Inflammatory macrophage treated with lipopolysaccharide for 1 hour (primary cell): ENCODE data around the gene GTF2A1.

ENCODE experiments used
- DNase-seq, 2 donors: peaks; one replicate each; pipeline ENCODE4 v3.0.0-alpha.2; 2020 to 2022

Gene GTF2A1

DNA sequence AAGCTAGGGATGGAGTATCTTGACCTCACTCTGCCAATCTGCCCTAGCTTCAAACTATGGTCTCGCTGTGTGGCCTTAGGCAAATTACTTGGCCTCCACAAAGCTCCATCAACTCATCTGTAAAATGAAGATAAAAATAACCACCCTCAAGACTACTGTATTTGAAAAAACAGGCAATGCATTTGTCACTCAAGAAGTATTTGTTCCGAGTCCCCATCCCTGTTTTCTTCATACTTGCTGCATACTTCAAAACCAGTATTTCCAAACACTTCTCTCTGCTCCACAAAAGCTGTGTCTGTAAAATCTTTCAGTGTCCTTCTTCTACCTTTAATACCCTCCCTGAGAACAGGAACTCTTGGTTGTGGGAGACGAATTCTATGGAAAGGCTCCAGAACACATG, 47.9 kb downstream of the GTF2A1 start:
- DNase-seq: no peak

DNA sequence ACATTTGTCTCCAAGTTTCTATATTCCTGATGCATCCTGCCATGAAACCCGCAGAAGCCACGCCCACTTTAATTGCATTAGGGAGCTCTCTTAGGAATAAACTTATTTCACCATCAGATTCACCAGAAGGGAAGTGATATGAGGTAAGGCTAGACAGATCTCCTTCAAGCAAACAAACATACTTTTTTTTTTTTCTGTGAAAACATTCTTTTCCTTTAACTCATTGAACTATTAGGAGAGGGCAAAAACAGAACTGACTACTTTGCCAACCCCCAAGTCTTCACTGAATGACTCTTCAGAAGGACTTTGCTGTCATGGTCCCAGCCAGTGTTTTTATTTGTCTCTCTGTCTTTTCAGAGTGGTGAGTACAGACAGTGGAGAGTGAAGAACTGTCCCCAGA, 48.4 kb downstream of the GTF2A1 start:
- DNase-seq: peak in 1 of 2 donors; percentile 25

DNA sequence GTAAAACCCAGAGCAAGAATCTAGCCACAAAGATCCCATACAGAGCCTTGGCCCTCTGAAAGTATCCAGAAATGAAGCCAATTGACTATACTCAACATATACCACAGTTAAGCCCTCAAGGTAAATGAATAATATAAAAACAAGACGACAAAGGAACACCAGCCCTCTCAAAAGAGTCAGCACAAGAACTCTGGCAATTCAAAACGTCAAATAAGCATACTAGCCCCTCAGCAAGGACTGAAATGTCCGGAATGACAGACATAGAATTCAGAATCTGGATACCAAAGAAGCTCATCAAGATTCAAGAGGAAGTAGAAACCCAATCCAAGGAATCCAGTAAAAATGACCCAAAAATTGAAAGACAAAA, 49.9 kb downstream of the GTF2A1 start:
- DNase-seq: no peak

DNA sequence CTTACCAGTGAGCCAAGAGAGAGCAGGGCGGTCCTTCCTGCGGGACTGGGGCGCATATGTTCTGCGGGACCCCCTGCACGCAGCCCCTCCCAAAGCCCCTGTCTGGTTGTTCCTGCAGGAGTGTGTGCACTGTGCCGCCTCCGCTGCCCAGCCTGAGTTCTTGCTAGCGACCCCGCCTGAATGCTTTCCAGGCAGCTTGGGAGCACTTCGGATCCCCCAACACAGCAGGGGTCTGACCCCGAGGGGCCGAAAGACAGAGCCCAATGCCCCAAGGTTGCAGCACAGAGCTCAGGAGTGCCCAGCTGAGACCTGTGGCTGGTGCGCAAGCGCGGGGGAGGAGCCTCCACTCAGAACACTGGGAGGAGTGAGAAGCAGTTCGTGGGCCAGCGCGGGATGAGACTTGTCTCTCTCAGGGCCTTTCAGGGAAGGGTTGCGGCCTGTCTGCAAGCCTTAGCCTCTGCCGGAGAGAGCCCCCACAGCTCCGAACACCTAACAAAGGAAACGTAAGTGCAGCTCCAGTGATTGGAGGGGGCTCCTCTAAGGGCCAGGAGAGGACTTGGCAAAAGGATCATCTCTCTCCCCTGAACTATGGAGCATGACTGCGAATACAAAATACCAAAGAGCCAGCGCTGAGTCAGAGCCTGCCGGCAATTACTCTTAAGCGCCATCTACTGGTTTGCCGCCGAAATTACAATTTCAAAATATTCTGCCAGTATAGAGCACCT, 50.5 kb downstream of the GTF2A1 start:
- peak; percentile 81 to 90 for DNase-seq

DNA sequence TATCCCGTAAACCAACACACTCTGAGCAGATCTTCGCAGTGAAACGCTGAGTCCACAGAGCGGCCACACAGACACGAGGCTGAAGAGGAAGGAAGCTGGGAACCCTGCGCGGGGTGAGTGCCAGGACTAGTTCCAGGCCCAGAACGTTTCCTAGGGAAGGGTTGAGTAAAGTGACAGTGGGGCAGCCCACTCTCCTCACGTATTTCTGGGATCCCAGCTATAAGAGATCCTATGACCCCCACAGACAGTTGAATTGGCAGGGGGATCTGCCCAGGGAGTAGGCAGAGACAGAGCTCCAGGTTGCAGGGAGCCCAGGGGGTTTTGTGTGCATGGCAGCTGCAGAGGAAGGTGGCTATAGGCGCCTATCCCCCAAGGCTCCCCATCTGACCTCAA, 51.1 kb downstream of the GTF2A1 start:
- DNase-seq: peak; percentile 51 to 54

DNA sequence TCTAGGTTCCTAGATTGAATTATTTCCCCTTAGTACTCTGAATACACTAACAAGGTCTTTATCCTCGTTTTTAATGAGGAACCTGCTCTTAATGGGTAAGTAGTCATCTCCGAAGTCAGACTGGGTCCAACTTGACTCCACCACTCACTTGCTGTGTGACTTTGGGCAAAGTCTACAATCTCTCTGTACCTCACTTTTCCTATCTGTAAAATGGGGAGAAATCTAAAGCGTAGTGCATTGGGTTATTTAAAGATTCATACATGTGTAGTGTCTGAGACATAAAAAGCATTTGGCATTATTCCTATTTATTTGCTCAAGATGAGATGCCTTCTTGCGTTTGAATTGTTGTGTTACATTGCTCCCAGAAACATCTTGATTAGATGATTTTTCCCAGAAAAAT, 51.5 kb downstream of the GTF2A1 start:
- DNase-seq: no peak

DNA sequence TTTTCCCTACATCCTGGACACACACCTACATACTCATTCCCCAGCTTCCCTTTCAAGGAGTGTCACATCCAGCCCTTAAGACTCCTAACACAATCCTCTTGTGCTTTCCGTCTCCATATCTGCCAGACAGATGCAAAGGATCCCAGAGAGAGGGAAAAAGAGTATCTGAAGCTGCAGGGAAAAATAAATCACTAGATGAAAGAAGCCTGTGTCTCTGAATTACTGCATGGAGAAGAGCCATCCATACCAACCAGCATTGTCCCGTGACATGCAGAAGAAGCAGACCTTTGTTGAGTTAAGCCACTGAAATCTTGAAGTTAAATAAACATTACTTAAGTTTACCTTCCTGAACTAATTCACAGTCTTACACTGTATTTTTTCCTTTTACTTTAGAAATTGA, 54.6 kb downstream of the GTF2A1 start:
- no peak for DNase-seq

DNA sequence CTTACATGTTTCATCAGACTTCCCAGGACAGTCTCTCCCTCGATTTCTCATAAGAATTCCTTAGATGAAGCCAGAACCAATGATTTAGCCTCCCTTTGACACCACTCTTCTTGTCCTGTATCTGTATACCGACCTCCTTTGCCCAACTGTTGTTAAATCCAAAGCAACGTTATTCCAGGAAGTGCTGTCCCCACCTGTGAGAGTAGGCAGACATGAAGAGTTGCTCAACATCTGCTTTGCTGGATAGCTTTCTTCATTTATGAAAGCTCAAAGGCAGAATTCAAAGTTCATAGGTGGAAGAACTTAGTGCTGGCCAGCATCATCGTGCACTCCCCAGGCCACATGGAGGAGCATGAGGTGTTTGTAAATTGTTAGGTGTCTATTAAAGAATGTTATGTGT, 55.6 kb downstream of the GTF2A1 start:
- DNase-seq: no peak

DNA sequence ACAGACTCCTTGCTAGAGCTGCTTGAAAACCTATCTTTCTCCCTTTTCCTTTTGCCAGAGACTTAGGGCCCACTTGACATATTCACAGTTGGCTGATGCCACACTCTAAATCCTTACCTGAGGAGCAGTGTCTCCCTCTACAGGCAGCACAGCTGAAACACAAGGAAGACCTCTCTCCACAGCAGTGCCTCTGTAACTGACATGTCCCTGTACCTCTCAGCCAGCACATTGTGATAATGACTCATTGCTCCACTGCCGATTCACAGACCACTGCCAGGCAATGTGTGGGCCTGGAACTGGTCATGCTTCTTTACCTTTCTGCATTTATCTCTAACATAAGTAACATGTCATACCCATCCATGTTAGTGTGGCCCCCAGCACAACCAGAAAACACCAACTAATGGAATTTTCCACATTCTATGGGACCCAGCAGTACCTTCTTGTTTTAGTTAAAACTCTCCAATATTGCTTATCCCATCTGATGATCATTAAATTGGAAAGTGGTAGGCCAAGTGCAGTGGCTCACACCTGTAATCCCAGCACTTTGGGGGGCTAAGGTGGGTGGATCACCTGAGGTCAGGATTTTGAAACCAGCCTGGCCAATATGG, 56.5 kb downstream of the GTF2A1 start:
- peak; percentile 58 to 76 for DNase-seq

DNA sequence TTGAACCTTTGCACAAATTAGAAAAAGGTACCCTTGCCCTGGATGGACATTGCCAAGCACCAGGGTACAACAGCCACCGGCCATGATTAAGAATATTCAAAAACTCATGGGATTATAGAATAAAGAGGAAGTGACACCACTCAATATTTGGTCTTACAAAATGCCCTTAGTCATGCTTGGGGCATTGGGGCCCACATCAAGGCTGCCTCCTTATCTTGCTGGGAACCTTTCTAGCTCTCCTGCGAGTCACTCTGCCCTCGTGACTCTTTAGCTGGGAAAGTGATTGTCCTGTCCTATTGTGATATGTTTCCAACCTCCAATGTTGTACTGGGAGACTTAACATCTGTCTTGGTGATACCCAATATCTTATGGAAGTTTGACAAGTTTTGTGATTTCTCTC, 57.8 kb downstream of the GTF2A1 start:
- peak; percentile 67 to 81 for DNase-seq

DNA sequence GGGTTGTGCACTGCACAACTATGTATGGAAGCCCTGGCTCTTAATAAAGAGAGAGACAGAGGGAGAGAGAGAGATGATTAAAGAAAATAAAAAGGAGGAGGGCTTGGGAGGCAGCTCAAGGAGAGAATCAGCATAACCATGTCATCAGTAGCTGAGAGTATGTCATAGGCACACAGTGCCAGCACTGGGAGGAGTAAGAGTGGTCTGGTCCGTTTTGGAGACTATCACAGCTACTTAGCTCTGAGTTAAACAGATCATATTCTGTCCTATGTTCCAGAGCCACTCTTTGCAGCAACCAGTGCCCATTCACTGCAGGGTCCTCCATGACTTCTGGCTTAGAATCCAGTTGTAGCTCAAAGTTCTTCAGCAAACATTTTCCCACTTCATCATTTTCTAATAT, 59.0 kb downstream of the GTF2A1 start:
- no peak for DNase-seq

DNA sequence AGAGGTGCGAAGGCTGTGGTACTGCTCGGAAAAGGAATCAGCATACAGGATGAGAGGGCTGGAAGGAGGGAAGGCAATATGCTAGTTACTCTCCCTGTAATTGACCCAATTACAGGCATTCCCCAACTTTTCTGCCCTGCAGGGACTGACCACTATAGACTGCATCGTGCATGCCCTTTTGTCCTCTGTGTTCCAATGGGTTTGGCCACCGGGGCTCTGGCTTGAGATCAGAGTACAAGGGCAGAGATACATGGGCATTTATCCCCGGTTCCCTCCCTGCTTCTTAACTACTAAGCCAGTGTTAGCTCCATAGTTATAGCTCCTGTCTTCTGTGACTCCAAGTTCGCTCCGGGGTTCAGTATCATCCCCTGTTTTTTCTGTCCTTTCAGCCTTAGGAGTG, 59.7 kb downstream of the GTF2A1 start:
- DNase-seq: no peak

DNA sequence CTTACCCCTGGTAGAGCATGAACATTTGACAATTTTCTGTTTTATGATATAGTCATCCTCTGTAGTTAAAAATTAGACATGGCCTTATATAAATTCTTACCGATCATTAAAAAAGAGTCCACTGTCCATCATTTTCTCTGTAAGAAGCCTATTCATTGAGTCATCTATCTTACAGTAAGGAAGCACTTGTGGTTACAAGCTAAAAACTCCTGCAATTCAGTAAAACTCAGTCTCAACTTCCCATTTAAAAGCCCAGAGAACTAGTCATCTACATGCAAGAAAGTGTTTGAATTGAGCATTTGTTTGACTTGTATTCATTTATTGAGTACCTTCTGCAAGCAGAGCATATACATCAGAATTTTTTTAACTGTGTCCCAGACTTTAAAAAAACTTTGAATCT, 63.3 kb downstream of the GTF2A1 start:
- DNase-seq: peak; percentile 72 to 75

DNA sequence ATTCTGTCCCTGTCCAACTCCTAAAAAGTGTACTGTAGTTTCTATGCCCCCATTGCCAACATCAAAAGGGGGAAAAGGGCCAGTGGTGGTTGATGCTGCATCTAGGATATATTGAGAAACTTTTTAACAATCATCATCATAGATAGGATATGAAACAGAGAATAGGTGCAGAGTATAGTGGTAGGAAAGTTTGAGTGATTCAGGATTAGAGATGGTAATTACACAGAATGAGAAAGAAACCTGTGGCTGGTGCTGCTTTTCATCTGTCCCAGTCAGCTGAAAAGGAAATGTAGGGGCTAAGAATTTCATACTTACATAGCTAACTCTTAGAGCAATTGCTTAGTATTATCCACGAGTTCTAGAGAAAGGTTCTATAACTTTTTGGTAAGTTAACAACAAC, 67.6 kb downstream of the GTF2A1 start:
- no peak for DNase-seq

DNA sequence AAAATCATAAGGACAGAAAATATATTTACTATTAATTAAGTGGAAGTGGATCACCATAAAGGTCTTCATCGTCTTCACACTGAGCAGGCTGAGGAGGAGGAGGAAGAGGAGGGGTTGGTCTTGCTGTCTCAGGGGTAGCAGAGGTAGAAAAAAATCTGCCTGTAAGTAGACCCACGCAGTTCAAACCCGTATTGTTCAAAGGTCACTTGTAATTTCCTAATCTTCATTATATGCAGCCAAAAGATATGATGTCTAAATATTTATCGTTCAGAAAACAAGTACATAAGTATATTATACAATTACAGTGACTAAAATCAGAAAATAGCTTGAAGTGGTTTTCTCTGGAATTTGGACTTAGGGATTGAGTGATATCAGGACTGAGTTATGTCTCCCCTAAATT, 72.1 kb downstream of the GTF2A1 start:
- DNase-seq: no peak

DNA sequence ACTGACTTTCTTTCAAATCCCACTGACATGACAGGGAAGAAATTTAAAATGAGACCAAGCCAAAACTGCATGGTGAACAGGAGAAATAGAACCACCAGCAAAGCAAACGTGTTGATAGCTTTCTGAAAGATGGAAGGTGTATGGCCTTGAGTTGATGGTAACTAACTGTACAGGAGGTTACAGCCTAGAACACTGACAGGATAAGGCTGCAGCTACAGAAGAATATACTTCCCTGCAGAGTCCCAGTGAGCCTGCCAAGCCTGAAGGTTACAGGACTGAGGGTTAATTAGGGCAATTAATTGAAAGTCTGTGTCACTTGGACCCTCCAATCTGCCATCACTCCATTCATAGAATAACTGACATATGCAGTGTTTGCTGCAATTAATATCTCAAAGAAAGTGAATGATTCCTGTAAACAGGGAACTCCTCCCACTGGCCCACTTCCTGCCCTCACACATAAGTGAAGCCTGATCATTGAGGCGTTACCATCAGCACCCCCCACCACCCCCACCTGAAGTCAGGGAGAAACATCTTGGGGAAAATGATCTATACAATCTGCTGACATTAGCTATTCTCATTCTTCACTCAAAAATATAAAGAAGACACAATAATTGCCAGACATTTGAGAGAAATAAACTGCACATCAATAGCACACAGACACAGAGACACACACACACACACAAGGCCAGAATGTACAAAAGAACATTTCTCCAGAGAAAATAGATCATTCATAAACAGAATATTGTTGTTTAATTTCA, 73.4 kb downstream of the GTF2A1 start:
- no peak for DNase-seq

DNA sequence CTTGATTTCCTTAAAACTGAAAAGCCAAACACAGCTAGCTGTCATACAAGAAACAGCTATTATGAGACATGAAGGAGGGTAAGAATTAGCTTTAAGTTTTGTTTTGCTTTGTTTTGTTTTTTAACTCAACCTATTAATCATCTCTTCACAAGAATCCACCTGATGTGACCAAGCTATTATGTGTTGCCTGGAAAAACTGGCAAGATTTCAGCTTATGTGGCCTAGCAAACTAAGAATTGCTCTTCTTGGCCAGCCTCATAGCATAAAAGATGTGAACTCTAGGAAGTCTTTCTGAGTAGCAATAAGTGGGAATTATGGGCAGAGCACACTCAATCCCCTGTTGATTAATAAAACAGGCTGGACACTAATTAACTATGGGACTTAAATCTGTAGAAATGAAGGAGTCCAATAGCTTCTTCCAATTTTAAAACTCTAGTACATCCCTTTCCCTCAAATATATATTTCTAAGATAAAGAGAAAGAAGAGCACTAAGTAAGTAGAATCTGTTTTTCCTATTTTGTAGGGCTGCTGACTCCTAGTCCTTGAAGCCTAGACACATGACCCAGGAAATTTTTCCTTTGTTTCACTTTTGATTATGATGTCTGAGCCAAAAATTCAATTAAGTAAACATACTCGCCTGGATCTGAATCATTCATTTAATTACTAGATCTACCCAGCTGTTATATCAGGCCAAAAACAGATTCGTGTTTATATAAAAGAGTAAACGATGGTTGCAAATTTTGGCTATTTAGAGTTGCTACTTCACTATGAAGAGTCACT, 75.7 kb downstream of the GTF2A1 start:
- DNase-seq: no peak

DNA sequence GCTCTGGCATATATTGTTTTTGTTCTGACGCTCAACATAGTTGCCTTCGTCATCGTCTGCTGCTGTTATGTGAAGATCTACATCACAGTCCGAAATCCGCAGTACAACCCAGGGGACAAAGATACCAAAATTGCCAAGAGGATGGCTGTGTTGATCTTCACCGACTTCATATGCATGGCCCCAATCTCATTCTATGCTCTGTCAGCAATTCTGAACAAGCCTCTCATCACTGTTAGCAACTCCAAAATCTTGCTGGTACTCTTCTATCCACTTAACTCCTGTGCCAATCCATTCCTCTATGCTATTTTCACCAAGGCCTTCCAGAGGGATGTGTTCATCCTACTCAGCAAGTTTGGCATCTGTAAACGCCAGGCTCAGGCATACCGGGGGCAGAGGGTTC, 77.0 kb downstream of the GTF2A1 start:
- DNase-seq: no peak

DNA sequence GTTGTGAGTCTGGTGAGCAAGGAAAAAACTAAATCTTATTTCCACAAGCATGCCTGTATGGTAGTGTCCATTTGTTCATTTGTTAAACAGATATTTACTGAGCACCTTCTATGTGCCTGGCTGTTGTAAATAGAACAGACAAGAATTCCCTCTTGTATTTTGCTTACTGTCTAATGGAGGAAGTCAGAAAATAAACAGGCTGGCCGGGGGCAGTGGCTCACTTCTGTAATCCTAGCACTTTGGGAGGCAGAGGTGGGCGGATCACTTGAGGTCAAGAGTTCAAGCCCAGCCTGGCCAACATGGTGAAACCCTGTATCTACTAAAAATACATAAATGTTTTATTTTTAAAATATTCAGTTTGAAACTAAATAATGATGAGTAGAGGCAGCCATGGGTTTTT, 79.3 kb downstream of the GTF2A1 start:
- peak; percentile 43 for DNase-seq

DNA sequence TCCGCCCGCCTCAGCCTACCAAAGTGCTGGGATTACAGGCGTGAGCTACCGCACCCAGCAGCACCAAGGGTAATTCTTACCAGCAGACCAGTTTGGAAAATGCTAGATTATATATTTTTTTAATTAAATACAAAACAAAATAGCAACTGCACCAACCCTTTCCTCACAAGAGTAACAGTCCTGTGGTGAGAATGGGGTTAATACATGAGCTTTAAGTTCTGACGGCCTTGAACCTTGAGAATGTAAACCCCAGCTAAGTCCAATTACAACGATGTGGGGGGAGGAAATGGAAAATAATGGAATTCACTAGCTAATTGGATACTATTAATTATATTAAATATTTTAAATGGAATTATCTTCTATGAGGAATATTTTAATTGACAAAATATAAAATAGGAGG, 82.3 kb downstream of the GTF2A1 start:
- DNase-seq: no peak

DNA sequence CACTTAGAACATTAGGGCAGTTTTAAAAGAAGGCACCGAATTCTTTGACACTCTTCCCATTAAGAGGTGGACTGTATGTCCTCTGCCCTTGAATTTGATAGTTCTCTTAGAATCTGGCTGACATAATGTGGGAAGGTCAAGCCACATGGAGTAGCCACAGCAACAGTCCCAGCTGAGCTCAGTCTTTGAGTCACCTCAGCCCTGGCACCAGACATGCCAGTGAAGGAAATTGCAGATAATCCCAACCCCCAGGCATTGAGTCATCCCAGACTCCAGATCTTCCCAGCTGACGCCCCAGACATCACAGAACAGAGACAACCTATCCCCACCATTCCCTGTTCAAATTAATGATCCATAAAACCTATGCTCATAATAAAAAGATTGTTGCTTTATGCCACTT, 83.4 kb downstream of the GTF2A1 start:
- DNase-seq: peak; percentile 44 to 70

DNA sequence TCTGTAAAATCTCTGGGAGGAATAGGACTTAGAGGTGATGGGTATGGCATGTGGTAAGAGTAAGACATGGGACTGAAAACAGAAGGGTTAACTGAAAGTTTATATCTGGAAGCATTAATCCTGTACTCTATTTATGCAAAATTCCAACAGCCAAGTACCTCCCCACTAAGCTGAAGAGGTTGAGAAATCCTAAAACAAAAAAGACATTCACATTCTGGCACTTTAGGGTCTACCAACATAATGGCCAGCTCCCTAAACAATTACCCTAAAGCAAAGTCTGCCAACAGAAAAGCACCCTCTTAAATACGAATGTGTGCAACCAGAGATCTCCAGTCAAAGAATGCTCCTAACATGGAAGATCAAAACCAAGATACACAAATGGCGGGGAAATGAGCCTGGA, 87.4 kb downstream of the GTF2A1 start:
- DNase-seq: no peak

DNA sequence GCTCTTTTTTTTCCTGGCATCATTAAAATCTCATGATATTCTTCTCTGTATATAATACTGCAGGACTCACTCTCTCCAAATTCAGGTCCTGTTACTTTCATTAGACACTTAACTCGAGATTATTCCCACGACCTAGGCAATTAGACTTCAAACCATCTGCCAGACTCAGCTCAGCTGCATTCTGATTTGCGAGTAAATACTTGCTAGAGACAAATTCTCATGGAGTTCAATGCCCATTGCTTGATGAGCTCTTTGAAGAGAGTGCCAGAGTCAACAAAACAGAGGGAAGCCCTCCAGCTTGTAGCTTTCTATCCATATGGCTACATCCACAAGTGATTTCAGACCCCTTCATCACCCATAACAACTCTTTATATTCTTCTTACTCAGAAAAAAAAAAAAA, 88.3 kb downstream of the GTF2A1 start:
- DNase-seq: no peak

DNA sequence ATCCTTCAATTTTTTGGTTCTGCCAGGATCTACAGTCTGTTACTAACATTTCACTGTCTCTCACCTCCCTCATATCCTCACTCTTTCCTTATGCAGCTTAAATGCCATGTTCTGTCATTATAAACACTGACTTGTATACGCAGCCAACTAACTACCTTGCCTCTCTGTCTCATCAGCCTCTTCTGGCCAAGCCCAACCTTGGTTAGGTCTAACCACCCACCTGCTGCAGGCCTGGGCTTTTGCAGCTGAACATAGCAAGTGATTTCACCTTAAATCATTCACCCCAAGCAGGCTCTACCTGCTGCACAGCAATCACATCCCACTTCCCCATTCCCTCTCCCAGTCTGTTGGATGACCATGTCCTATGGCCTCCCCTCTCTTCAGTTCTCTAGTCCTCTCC, 91.5 kb downstream of the GTF2A1 start:
- no peak for DNase-seq
